G401.6 (cell line): ENCODE results near the gene MERTK.
A peak's percentile ranks its signal among the peaks of the same experiment; 100 is the strongest.
"Not testable (repeated sequence)": the region's sequence is repeated elsewhere in the genome, so short reads cannot be mapped to it uniquely, and the experiment has no call there.

Experiments used
- FAIRE-seq: peaks from 2 replicates; lab custom pipeline; 2012; peaks lifted over from hg19 to GRCh38; lab: Jason Lieb, UNC

The MERTK gene

GRCh38 chr2:111897924-111898702 lies at the start of gene MERTK:
Gene MERTK, plus strand, starts transcription at chr2:111898607. Its CDS starts 129 bp downstream, at chr2:111898736.
- no peak for FAIRE-seq

- FAIRE-seq, result peak; percentile 65
Observed at GRCh38 chr2:111850646-111851045, 47.8 kb upstream of the MERTK start.

- FAIRE-seq, result not testable (repeated sequence)
Observed at GRCh38 chr2:111852544-111852943, 45.9 kb upstream of the MERTK start.

- not testable (repeated sequence) for FAIRE-seq
Observed at GRCh38 chr2:111860005-111860404, 38.4 kb upstream of the MERTK start.

GRCh38 chr2:111865124-111865523 lies 33.3 kb upstream of the MERTK start:
- not testable (repeated sequence) for FAIRE-seq

- FAIRE-seq, result peak; percentile 90
Observed at GRCh38 chr2:111872806-111873205, 25.6 kb upstream of the MERTK start.

GRCh38 chr2:111883661-111884591 lies 14.5 kb upstream of the MERTK start, which contains the start of gene ANAPC1:
Gene ANAPC1, minus strand, starts transcription at chr2:111884193. Its CDS starts 3,368 bp downstream, at chr2:111880825.
- FAIRE-seq, result no peak

GRCh38 chr2:111884592-111884964 lies 13.8 kb upstream of the MERTK start:
- no peak for FAIRE-seq

GRCh38 chr2:111896024-111896423 lies 2.4 kb upstream of the MERTK start:
- FAIRE-seq, result no peak

- no peak for FAIRE-seq
Observed at GRCh38 chr2:111896576-111896975, 1.8 kb upstream of the MERTK start.

- FAIRE-seq, result no peak
Observed at GRCh38 chr2:111897630-111897923, 830 bp upstream of the MERTK start.

GRCh38 chr2:111898703-111899514 lies 502 bp downstream of the MERTK start:
- no peak for FAIRE-seq

- FAIRE-seq, result no peak
Observed at GRCh38 chr2:111900859-111901258, 2.5 kb downstream of the MERTK start.

GRCh38 chr2:111903516-111903915 lies 5.1 kb downstream of the MERTK start:
- no peak for FAIRE-seq

- FAIRE-seq, result no peak
Observed at GRCh38 chr2:111903930-111904439, 5.6 kb downstream of the MERTK start.

- no peak for FAIRE-seq
Observed at GRCh38 chr2:111904726-111905474, 6.5 kb downstream of the MERTK start.

- not testable (repeated sequence) for FAIRE-seq
Observed at GRCh38 chr2:111905475-111905869, 7.1 kb downstream of the MERTK start.

- FAIRE-seq, result no peak
Observed at GRCh38 chr2:111905990-111906735, 7.8 kb downstream of the MERTK start.

- no peak for FAIRE-seq
Observed at GRCh38 chr2:111908578-111908977, 10.2 kb downstream of the MERTK start.

GRCh38 chr2:111909079-111909478 lies 10.7 kb downstream of the MERTK start:
- no peak for FAIRE-seq

GRCh38 chr2:111909997-111910396 lies 11.6 kb downstream of the MERTK start:
- not testable (repeated sequence) for FAIRE-seq
